ENCODE data around the gene SUSD6. TPM values are rescaled to one million over a fixed set of nuclear protein-coding genes. Genes with fewer than 3 reads are reported as not detected.

Gene SUSD6
- total RNA-seq, 3 donors from 2014 or later (not counting 1 experiment from before 2014, with no cell fraction given): 119 to 144 (median 140) TPM

GRCh38 chr14:69614592-69614991 is 3.2 kb downstream of the SUSD6 start:
- TF ChIP-seq, protein P1, sequence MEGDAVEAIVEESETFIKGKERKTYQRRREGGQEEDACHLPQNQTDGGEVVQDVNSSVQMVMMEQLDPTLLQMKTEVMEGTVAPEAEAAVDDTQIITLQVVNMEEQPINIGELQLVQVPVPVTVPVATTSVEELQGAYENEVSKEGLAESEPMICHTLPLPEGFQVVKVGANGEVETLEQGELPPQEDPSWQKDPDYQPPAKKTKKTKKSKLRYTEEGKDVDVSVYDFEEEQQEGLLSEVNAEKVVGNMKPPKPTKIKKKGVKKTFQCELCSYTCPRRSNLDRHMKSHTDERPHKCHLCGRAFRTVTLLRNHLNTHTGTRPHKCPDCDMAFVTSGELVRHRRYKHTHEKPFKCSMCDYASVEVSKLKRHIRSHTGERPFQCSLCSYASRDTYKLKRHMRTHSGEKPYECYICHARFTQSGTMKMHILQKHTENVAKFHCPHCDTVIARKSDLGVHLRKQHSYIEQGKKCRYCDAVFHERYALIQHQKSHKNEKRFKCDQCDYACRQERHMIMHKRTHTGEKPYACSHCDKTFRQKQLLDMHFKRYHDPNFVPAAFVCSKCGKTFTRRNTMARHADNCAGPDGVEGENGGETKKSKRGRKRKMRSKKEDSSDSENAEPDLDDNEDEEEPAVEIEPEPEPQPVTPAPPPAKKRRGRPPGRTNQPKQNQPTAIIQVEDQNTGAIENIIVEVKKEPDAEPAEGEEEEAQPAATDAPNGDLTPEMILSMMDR (IDR thresholded peaks at IDR 0.05): no peak
- H3K27ac ChIP-seq (ENCODE audit: low read length): peak overlapping the region; percentile 76
- peaks cover 60% of the 10 kb centered on the region for H3K4me1 ChIP-seq (ENCODE audit: control insufficient read depth, insufficient read depth, low read length)
- 12% methylated on average over 2 of the region's 2 CpGs for WGBS (ENCODE audit: insufficient coverage)
- Mint-ChIP-seq H3K4me1 (peaks cover 77 to 84% of the 10 kb centered on the region in 2 donors), H3K9me3 (no peaks in the 10 kb centered on the region), H3K27me3 (ENCODE audit: low read depth in 2 of 2) (no peaks in the 10 kb centered on the region), H3K36me3 (no peaks in the 10 kb centered on the region), H3K27ac (peak overlapping the region; percentile 95 to 96), H3K4me3 (peak overlapping the region; percentile 89)
- DNase-seq (peak in 1 of 2 donors; percentile 41), ATAC-seq (no peak)
- H3K27me3 ChIP-seq (ENCODE audit: control insufficient read depth, insufficient read depth, low read length): no peaks in the 10 kb centered on the region
- intact Hi-C loops (cut with micrococcal nuclease): loop anchor here (5.0 to 10.0 kb wide), 2 partner anchors 462 to 820 kb away; partner anchors contain the start of genes DCAF5 and ZFP36L1
- no peaks in the 10 kb centered on the region for H3K9me3 ChIP-seq (ENCODE audit: control insufficient read depth, insufficient read depth, low read length)
- no peaks in the 10 kb centered on the region for H3K36me3 ChIP-seq (ENCODE audit: control insufficient read depth, insufficient read depth, low read length)
- no peak overlapping the region for H3K4me3 ChIP-seq (ENCODE audit: low read length)

GRCh38 chr14:69615121-69615495 is 3.7 kb downstream of the SUSD6 start:
- intact Hi-C loops (cut with micrococcal nuclease): loop anchor here (10.0 kb wide), 1 partner anchor 820 kb away; the partner anchor contains the start of gene ZFP36L1
- no peaks in the 10 kb centered on the region for H3K27me3 ChIP-seq (ENCODE audit: control insufficient read depth, insufficient read depth, low read length)
- Mint-ChIP-seq H3K4me3 (peak overlapping the region; percentile 89), H3K9me3 (no peaks in the 10 kb centered on the region), H3K27me3 (ENCODE audit: low read depth in 2 of 2) (no peaks in the 10 kb centered on the region), H3K36me3 (no peaks in the 10 kb centered on the region), H3K27ac (peak overlapping the region; percentile 95 to 96), H3K4me1 (peaks cover 82 to 85% of the 10 kb centered on the region in 2 donors)
- peaks cover 63% of the 10 kb centered on the region for H3K4me1 ChIP-seq (ENCODE audit: control insufficient read depth, insufficient read depth, low read length)
- H3K9me3 ChIP-seq (ENCODE audit: control insufficient read depth, insufficient read depth, low read length): no peaks in the 10 kb centered on the region
- no peaks in the 10 kb centered on the region for H3K36me3 ChIP-seq (ENCODE audit: control insufficient read depth, insufficient read depth, low read length)
- TF ChIP-seq, protein P1 (IDR thresholded peaks at IDR 0.05): no peak
- WGBS (ENCODE audit: insufficient coverage): 42% methylated on average over 5 of the region's 5 CpGs
- DNase-seq (no peak), ATAC-seq (no peak)
- H3K27ac ChIP-seq (ENCODE audit: low read length): peak overlapping the region; percentile 76
- no peak overlapping the region for H3K4me3 ChIP-seq (ENCODE audit: low read length)

DNA sequence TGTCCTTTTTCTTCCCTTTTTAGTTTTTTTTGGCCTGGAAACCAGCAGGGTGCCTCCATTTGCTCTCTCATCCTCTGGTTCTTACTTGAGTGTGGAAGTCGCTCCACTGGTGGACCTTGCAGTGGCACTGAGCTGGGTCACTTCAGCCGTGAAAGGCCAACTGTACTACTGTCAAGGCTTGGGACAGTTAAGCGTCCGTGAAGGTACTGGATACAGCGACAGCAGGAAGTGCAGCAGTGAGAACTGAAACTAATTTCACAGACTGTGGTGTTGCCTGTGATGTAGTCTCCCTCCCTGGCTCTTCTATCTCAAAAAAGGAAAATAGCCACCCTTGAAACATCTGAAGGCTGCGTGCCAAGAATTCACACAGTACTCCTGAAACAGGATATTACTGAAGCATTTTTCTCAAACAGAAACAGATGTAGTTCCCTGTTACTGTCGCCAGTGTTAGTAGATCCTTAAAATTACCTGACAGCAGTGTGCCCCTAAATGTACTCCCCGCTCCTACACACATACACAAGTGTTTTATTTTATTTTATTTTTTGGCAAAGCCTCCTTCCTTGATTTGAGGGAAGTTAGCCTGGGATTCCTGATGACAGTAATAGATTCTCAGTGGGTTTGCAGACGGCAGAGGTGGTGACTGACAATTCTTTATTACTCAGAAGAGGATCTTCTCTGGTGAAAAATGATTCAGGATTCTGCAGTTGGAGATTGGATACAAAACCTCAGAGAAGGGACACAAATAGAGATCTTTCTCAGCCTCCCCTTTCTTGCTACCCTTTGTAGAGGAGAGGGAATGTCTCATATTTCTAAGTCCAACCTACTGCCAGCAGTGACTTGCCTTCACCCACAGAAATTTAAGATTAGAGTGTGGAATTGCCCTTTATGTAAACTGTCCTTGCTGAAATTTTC is 4.4 kb downstream of the SUSD6 start:
- ATAC-seq: peak; percentile 36 to 57 (median 37)
- H3K4me3 ChIP-seq (ENCODE audit: low read length): peak overlapping the region; percentile 9
- WGBS (ENCODE audit: insufficient coverage): 4% methylated on average over 8 of the region's 9 CpGs
- TF ChIP-seq, protein P1 (IDR thresholded peaks at IDR 0.05): no peak
- Mint-ChIP-seq H3K4me1 (peaks cover 84 to 87% of the 10 kb centered on the region in 2 donors), H3K4me3 (peak overlapping the region; percentile 89), H3K36me3 (no peaks in the 10 kb centered on the region), H3K9me3 (no peaks in the 10 kb centered on the region), H3K27me3 (ENCODE audit: low read depth in 2 of 2) (no peaks in the 10 kb centered on the region), H3K27ac (peak overlapping the region; percentile 95 to 96)
- H3K27ac ChIP-seq (ENCODE audit: low read length): peak overlapping the region; percentile 76
- intact Hi-C loops (cut with micrococcal nuclease): loop anchor here (10.0 kb wide), 1 partner anchor 821 kb away; the partner anchor contains the start of gene ZFP36L1
- H3K27me3 ChIP-seq (ENCODE audit: control insufficient read depth, insufficient read depth, low read length): no peaks in the 10 kb centered on the region
- peaks cover 60% of the 10 kb centered on the region for H3K4me1 ChIP-seq (ENCODE audit: control insufficient read depth, insufficient read depth, low read length)
- peak; percentile 27 to 80 for DNase-seq
- H3K36me3 ChIP-seq (ENCODE audit: control insufficient read depth, insufficient read depth, low read length): no peaks in the 10 kb centered on the region
- no peaks in the 10 kb centered on the region for H3K9me3 ChIP-seq (ENCODE audit: control insufficient read depth, insufficient read depth, low read length)
